Measurements from ENCODE around the gene ABCD1.

DNA sequence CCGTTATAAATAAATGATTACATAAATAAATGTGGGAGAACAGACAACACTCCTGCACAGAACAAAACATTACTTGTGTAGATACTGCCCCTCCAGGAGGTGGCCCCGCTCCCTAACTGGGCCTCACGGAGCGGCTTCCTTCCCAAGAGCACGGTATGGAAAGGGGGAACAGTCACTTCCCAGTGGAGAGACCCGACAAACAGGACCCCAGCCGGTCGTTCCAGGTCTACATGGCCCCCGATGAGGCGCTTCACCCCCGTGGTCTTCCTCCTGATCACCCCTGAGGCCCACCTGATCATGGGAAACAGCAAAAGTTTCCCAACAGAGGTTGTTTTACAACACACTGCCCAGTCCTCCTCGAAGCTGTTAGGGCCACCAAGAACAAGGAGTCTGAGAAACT lies 43.5 kb upstream of the ABCD1 start:
- no peak for TF ChIP-seq POLR2A (IDR thresholded peaks at IDR 0.05)
- TF ChIP-seq, protein P1, sequence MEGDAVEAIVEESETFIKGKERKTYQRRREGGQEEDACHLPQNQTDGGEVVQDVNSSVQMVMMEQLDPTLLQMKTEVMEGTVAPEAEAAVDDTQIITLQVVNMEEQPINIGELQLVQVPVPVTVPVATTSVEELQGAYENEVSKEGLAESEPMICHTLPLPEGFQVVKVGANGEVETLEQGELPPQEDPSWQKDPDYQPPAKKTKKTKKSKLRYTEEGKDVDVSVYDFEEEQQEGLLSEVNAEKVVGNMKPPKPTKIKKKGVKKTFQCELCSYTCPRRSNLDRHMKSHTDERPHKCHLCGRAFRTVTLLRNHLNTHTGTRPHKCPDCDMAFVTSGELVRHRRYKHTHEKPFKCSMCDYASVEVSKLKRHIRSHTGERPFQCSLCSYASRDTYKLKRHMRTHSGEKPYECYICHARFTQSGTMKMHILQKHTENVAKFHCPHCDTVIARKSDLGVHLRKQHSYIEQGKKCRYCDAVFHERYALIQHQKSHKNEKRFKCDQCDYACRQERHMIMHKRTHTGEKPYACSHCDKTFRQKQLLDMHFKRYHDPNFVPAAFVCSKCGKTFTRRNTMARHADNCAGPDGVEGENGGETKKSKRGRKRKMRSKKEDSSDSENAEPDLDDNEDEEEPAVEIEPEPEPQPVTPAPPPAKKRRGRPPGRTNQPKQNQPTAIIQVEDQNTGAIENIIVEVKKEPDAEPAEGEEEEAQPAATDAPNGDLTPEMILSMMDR (IDR thresholded peaks at IDR 0.05): no peak

Measured in ovary (tissue), 3 donors.